Mucosa of rectum (tissue), 2 donors: ENCODE results near the gene MINK1.
"Not testable (repeated sequence)": the region's sequence is repeated elsewhere in the genome, so short reads cannot be mapped to it uniquely, and the experiment has no call there.

Experiments
- H3K27ac ChIP-seq, 2 donors: one replicate each; pipeline ENCODE4 v1.7.0; 2013; ENCODE audit warnings: inconsistent platforms in 2 of 2, low read depth in 2 of 2, low read length in 2 of 2
- H3K27me3 ChIP-seq, 2 donors: one replicate each; pipeline ENCODE4 v1.7.0; 2013; ENCODE audit warnings: low read length in 2 of 2; ENCODE audit not compliant: control insufficient read depth in 2 of 2, insufficient read depth in 2 of 2
- H3K36me3 ChIP-seq, 2 donors: one replicate each; pipeline ENCODE4 v1.7.0; 2013; ENCODE audit warnings: low read length in 2 of 2; ENCODE audit not compliant: control insufficient read depth in 2 of 2, insufficient read depth in 2 of 2
- H3K4me1 ChIP-seq, 2 donors: one replicate each; pipeline ENCODE4 v1.7.0; 2013; ENCODE audit warnings: low read length in 2 of 2, mild to moderate bottlenecking in 1 of 2; ENCODE audit not compliant: control insufficient read depth in 2 of 2, insufficient read depth in 2 of 2
- H3K4me3 ChIP-seq, 2 donors: one replicate each; pipeline ENCODE4 v1.7.0; 2013; ENCODE audit warnings: low read length in 2 of 2
- H3K9ac ChIP-seq, 2 donors: one replicate each; pipeline ENCODE4 v1.7.0; 2013; ENCODE audit warnings: low read length in 2 of 2, low read depth in 1 of 2, mild to moderate bottlenecking in 1 of 2
- H3K9me3 ChIP-seq, 2 donors: one replicate each; pipeline ENCODE4 v1.7.0; 2013; ENCODE audit warnings: low read length in 2 of 2; ENCODE audit not compliant: control insufficient read depth in 2 of 2
- donor health status: healthy.
- donor health status: Normal muscosa, but diverticular disease.

MINK1 gene

DNA sequence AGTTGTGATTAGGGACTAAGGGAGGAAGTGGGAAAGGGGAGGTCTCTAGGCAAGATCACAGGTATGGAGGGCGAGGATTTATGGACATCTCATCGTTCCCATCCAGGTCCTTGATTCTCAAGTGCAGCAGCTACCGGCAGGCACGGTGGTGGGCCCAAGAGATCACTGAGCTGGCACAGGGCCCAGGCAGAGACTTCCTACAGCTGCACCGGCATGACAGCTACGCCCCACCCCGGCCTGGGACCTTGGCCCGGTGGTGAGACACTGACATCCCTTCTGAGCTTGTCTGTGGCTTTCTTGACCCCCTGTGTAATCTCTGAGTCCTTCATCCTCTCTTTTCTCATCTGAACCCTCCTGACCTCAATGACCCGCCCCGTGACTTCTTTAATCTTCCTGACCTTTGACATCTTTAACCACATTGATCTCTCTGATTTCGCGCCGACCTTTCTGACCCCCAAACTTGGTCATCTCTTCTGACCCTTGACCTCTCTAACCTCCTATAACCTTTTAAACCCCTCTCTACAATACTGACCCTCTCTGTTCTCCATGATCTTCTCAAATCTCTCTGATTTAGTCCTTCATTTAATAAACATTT lies 22.3 kb upstream of the MINK1 start:
- Histone ChIP-seq H3K27me3 (no peaks in the 10 kb centered on the region), H3K27ac (no peak overlapping the region), H3K36me3 (peaks cover 6 to 16% of the 10 kb centered on the region in 2 donors), H3K9me3 (no peaks in the 10 kb centered on the region), H3K4me1 (peaks cover 10% of the 10 kb centered on the region in 2 donors), H3K4me3 (no peak overlapping the region), H3K9ac (no peak overlapping the region)

DNA sequence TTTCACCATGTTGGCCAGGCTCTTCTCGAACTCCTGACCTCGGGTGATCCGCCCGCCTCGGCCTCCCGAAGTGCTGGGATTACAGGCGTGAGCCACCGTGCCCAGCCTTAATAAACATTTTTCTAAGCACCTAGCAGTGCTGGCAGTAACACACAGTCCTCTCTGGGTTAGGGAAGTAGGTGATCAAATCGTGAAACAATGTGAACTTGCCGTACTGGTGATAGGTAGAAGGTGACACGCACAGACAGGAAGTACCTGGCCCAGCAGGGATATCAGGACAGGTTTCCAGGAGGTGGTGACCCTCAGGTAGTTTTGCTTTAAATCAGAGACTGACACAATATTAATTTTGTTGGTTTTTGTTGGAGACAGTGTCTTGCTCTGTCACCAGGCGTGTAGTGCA lies 21.7 kb upstream of the MINK1 start:
- H3K9me3 ChIP-seq = no peaks in the 10 kb centered on the region
- H3K27me3 ChIP-seq = no peaks in the 10 kb centered on the region
- no peak overlapping the region for H3K9ac ChIP-seq
- H3K4me1 ChIP-seq = peaks cover 6 to 8% of the 10 kb centered on the region in 2 donors
- H3K27ac ChIP-seq = no peak overlapping the region
- H3K4me3 ChIP-seq = no peak overlapping the region
- peaks cover 6 to 17% of the 10 kb centered on the region in 2 donors for H3K36me3 ChIP-seq

DNA sequence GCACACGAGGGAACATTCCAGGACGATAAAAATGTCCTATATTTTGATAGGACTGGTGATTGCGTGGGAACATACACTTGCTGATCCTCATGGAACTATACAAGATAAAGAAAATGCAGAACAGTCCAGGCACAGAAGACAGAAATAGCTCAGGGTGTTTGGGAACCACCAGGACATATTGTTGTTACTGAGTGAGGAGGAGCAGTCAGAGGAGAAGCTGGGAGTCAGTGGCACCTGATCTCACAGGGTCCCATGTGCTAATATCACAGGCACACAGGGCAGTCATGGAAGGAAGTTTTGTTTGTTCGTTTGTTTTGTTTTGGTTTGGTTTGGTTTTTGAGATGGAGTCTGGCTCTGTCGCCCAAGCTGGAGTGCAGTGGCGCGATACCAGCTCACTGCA lies 20.4 kb upstream of the MINK1 start:
- Histone ChIP-seq H3K27me3 (no peaks in the 10 kb centered on the region), H3K36me3 (peaks cover 11 to 21% of the 10 kb centered on the region in 2 donors), H3K4me1 (peaks cover 5% of the 10 kb centered on the region in 2 donors), H3K27ac (no peak overlapping the region), H3K9me3 (no peaks in the 10 kb centered on the region), H3K9ac (no peak overlapping the region), H3K4me3 (no peak overlapping the region)

DNA sequence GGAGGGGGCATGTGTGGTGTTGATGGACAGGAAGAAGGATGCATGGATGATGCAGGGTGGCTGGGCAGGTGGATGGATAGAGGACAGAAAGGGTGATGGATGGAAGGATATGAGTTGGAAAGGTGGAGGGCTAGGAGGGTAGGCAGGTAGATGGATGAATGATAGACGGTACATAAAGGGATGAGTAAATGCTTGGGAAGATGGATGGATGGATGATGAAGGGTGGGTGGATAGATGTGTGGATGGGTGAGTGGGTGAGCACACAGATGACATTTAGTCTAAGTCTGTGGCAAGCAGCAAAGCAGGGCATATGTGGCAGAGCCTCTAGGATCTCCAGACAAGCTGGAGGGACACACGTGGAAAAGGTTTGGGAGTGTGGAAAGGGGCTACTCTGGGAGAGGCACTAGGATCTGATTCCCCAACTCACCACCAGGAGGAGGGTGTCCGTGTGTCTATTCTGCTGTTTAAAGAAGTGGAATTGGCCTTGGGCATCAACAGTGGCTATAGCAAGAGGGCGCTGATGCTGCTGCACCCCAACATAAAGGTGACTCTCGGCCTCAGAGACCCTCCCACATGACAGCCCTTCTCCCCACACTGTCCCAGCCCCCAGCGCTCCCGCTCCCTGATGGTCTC lies 18.0 kb upstream of the MINK1 start:
- H3K4me3 ChIP-seq = no peak overlapping the region
- peaks cover 16 to 25% of the 10 kb centered on the region in 2 donors for H3K36me3 ChIP-seq
- no peak overlapping the region for H3K27ac ChIP-seq
- H3K4me1 ChIP-seq = no peaks in the 10 kb centered on the region
- no peaks in the 10 kb centered on the region for H3K27me3 ChIP-seq
- no peak overlapping the region for H3K9ac ChIP-seq
- no peaks in the 10 kb centered on the region for H3K9me3 ChIP-seq

DNA sequence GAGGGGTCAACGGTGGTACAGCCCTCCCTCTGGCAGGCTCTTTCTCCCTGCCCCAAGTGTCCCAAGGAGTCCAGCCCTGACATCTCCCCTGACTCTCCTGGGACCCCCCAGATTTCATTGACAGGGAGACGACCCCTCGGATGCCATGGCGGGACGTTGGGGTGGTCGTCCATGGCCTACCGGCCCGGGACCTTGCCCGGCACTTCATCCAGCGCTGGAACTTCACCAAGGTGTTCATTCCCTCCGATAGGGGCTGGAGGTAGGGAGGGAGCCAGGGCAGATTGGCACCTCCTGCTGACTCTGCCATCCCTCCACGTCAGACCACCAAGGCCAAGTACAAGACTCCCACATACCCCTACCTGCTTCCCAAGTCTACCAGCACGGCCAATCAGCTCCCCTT lies 16.3 kb upstream of the MINK1 start:
- H3K36me3 ChIP-seq = peaks cover 16 to 21% of the 10 kb centered on the region in 2 donors
- H3K9me3 ChIP-seq = no peaks in the 10 kb centered on the region
- no peaks in the 10 kb centered on the region for H3K4me1 ChIP-seq
- no peak overlapping the region for H3K9ac ChIP-seq
- no peaks in the 10 kb centered on the region for H3K27me3 ChIP-seq
- no peak overlapping the region for H3K4me3 ChIP-seq
- H3K27ac ChIP-seq = no peak overlapping the region

DNA sequence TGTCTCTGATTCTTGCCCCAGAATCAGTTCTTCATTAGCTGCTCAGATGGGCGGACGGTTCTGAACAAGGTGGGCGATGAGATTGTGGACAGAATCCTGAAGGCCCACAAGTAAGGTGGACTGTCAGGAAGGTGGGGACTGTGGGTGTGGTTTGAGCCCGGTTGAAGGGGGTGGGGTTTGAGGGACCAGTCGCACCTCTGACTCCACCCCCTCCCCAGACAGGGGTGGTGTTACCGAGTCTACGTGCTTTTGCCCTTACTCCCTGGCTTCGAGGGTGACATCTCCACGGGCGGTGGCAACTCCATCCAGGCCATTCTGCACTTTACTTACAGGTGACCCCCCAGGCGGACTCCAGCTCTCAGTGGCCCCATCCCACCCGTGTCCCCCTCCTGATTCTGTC lies 14.9 kb upstream of the MINK1 start:
- no peaks in the 10 kb centered on the region for H3K9me3 ChIP-seq
- peaks cover 18 to 27% of the 10 kb centered on the region in 2 donors for H3K36me3 ChIP-seq
- H3K4me1 ChIP-seq = no peaks in the 10 kb centered on the region
- no peaks in the 10 kb centered on the region for H3K27me3 ChIP-seq
- H3K4me3 ChIP-seq = no peak overlapping the region
- no peak overlapping the region for H3K9ac ChIP-seq
- no peak overlapping the region for H3K27ac ChIP-seq

DNA sequence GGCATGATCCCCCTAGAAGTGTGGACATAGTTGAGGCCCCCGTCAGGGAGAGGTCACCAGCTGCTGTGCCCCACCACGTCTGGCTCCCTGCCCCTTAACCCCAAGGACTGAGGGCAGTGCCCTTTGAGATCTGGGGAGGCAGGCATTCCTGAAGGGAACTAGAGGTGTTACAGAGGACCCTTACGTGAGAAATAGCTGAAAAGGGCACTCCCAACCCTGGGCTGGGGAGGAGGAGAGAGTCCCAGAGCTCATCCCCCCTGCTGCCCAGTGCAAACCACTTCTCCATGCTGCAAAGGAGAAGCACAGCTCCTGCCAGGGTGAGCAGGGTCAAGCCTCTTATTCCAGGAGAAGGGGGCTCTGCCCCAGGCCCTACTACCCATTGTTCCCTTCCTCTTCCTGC lies 10.3 kb upstream of the MINK1 start:
- Histone ChIP-seq H3K27me3 (no peaks in the 10 kb centered on the region), H3K4me1 (no peaks in the 10 kb centered on the region), H3K36me3 (peaks cover 5 to 14% of the 10 kb centered on the region in 2 donors), H3K27ac (no peak overlapping the region), H3K4me3 (no peak overlapping the region), H3K9ac (no peak overlapping the region), H3K9me3 (no peaks in the 10 kb centered on the region)

DNA sequence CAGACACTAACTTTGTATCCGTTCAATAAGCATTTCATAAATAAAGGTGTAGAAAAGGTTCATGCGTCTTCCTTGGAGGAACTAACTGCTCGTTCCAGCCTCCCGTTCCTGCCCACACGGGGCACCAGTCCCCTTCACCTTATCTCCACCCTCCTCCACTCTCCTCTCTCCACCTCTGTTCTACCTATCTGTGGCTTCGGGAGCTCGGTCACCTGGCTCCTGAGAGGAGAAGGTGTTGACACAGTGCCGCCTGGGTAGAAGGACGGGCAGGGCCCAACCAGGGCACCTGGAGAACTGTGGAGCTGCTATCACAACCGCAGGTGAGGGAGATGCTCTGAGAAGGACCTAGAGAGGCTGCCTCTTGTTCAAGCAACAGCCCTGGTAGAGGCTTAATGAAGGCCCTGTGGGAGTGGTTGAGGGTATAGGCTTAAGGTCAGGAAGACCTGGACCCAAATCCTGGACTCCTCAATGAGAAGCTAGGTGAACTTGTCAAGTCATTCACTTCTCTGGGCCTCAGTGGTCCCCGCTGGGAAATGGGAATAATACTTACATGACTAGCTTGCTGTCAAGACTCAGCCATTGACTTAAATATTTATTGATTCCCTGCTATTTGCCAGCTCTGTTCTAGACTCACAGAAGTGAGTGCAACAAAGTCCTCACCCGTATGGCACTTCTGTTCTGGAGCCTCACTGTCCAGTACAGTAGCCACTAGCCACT lies 9.6 kb upstream of the MINK1 start:
- no peaks in the 10 kb centered on the region for H3K9me3 ChIP-seq
- H3K4me1 ChIP-seq = no peaks in the 10 kb centered on the region
- no peak overlapping the region for H3K9ac ChIP-seq
- H3K27me3 ChIP-seq = no peaks in the 10 kb centered on the region
- peaks cover 2 to 13% of the 10 kb centered on the region in 2 donors for H3K36me3 ChIP-seq
- no peak overlapping the region for H3K4me3 ChIP-seq
- no peak overlapping the region for H3K27ac ChIP-seq

DNA sequence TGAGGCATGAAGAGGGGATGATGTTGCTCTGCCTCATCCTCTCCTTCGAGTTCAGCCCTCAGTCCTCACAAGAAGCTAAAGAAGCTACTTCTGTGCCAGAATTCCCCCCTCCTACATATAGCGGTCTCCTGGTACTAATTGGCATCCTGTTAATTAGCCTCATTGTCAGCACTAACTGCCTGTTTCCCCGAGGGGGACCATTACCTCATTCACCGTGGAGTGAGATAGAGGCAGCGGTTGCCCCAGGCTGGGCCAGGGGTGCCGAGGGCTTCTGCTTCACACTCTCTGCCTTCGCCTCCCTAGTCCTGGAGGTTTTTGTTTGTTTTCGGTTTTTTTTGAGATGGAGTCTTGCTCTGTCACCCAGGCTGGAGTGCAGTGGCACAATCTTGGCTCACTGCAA lies 5.7 kb upstream of the MINK1 start:
- H3K4me1 ChIP-seq = no peaks in the 10 kb centered on the region
- H3K9me3 ChIP-seq = no peaks in the 10 kb centered on the region
- H3K27me3 ChIP-seq = no peaks in the 10 kb centered on the region
- no peak overlapping the region for H3K4me3 ChIP-seq
- H3K27ac ChIP-seq = no peak overlapping the region
- H3K9ac ChIP-seq = no peak overlapping the region
- peaks cover 2 to 6% of the 10 kb centered on the region in 2 donors for H3K36me3 ChIP-seq

DNA sequence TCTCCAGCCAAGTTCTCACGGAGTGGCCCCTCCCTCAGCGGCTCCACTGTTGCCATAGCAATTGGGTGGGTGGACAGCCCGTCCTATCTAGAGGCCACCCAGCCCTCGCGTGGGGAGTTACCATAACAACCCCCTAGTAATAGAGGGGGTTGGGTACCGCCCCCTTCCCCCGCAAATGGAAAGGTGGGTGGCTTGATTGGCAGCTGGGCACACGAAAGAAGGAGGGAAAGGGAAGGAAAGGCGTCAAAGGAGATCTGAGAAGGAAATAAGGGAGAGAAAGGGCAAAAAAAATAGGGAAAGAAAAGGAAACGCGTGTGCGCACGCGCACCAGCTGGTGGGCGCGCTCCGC lies 337 bp upstream of the MINK1 start:
- Histone ChIP-seq H3K27ac (peak overlapping the region; percentile 97), H3K9ac (peak overlapping the region; percentile 89 to 91), H3K4me1 (peaks cover 23 to 25% of the 10 kb centered on the region in 2 donors), H3K4me3 (peak overlapping the region; percentile 88 to 95)
- not testable (repeated sequence) for H3K9me3 ChIP-seq, H3K36me3 ChIP-seq, H3K27me3 ChIP-seq
